Testis (tissue), 3 donors: ENCODE measurements around the gene ZSCAN5A. TPM values are rescaled to one million over a fixed set of nuclear protein-coding genes. Genes with fewer than 3 reads are reported as not detected.
"Not testable (repeated sequence)": the region's sequence is repeated elsewhere in the genome, so short reads cannot be mapped to it uniquely, and the experiment has no call there.

Experiments used
- DNase-seq: peaks from one replicate; pipeline ENCODE4 v3.0.0-alpha.2; 2019
- H3K27ac ChIP-seq, 2 donors: fragments of 200-600 bp; sonication (generic); one replicate each; pipeline ENCODE4 v1.5.1; 2019
- H3K27me3 ChIP-seq: fragments of 200-600 bp; sonication (generic); one replicate; pipeline ENCODE4 v1.5.1; 2019
- H3K36me3 ChIP-seq: fragments of 200-600 bp; sonication (generic); one replicate; pipeline ENCODE4 v1.5.1; 2017; ENCODE audit warnings: low read depth; ENCODE audit errors: missing control alignments
- H3K4me1 ChIP-seq: fragments of 200-600 bp; sonication (generic); one replicate; pipeline ENCODE4 v1.5.1; 2019
- H3K4me3 ChIP-seq, 2 donors: fragments of 200-600 bp; sonication (generic); one replicate each; pipeline ENCODE4 v1.5.1; 2017 to 2019
- H3K9me3 ChIP-seq: fragments of 200-600 bp; sonication (generic); one replicate; pipeline ENCODE4 v1.5.1; 2017
- POLR2A ChIP-seq: fragments of 450-650 bp; IDR thresholded peaks from one replicate; pipeline ENCODE4 v1.6.1; 2017; ENCODE audit warnings: antibody characterized with exemption, mild to moderate bottlenecking, moderate library complexity
- WGBS, 2 donors: methylation state at CpG; one replicate each; pipeline ENCODE4 v1.1.5; 2018; 5-methylcytosine and 5-hydroxymethylcytosine counted together
- intact Hi-C: fragments of 100-400 bp; cut with DNase I; formaldehyde crosslinking; loops from one replicate; pipeline ENCODE4 v1.15.1; 2023; ENCODE audit warnings: low total_unique reads
- polyA plus RNA-seq: library from polyadenylated mRNA; stranded (reverse); fragments of 350-450 nt; fragmentation: Illumina TruSeq; extraction: RNeasy Lipid Tissue Mini Kit (QIAGEN cat#74804); gene quantifications from one replicate; pipeline ENCODE4 v1.2.3, GENCODE V29; 2014; ENCODE audit warnings: low read depth, low replicate concordance; ENCODE audit not compliant: insufficient read depth
- total RNA-seq, 2 donors: library from RNA; depleted of rRNA; stranded (reverse); fragments of >200 nt; gene quantifications; one replicate each; pipeline ENCODE4 v1.2.3, GENCODE V29; 2016
- TF ChIP-seq, protein P1 (sequence below), 3 experiments: fragments of 450-650 bp in 2 of 3; fragments of 200-600 bp in 1 of 3; sonication (generic) in 1 of 3; IDR thresholded peaks; one replicate each; pipeline ENCODE4 v1.5.1; 2016 to 2019; ENCODE audit warnings: antibody characterized with exemption in 3 of 3, mild to moderate bottlenecking in 2 of 3, moderate library complexity in 1 of 3

Gene ZSCAN5A
- total and polyA plus RNA-seq, 3 donors from 2014 or later = 39.8 to 55.3 (median 50.6) TPM

DNA sequence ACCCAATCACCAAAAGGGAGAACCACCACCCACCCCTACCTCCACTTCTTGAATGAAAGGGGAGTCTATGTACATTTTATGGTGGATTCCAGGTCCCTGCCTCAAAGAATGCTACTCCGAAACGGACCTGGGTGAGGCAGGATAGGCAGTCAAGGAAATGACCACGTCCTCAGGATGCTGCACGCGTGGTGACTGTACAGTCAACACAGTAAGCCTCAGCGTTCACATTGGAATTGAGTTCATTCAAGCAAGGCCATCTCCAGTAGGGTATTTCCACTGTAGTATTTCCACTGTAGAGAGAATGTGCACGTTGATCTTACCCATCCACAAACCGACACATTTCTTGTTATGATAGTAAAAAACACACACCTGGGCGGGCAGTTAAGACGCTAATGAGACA lies 95.7 kb downstream of the ZSCAN5A start:
- H3K36me3 ChIP-seq = no peaks in the 10 kb centered on the region
- no peaks in the 10 kb centered on the region for H3K9me3 ChIP-seq
- TF ChIP-seq POLR2A = no peak
- TF ChIP-seq, protein P1, sequence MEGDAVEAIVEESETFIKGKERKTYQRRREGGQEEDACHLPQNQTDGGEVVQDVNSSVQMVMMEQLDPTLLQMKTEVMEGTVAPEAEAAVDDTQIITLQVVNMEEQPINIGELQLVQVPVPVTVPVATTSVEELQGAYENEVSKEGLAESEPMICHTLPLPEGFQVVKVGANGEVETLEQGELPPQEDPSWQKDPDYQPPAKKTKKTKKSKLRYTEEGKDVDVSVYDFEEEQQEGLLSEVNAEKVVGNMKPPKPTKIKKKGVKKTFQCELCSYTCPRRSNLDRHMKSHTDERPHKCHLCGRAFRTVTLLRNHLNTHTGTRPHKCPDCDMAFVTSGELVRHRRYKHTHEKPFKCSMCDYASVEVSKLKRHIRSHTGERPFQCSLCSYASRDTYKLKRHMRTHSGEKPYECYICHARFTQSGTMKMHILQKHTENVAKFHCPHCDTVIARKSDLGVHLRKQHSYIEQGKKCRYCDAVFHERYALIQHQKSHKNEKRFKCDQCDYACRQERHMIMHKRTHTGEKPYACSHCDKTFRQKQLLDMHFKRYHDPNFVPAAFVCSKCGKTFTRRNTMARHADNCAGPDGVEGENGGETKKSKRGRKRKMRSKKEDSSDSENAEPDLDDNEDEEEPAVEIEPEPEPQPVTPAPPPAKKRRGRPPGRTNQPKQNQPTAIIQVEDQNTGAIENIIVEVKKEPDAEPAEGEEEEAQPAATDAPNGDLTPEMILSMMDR (IDR thresholded peaks at IDR 0.05) = no peak
- intact Hi-C loops = no loop called here
- no peaks in the 10 kb centered on the region for H3K27me3 ChIP-seq
- DNase-seq = no peak
- no peak overlapping the region for H3K27ac ChIP-seq
- no peaks in the 10 kb centered on the region for H3K4me1 ChIP-seq
- WGBS, 2 donors = 91% methylated on average over 10 of the region's 10 CpGs
- no peak overlapping the region for H3K4me3 ChIP-seq

DNA sequence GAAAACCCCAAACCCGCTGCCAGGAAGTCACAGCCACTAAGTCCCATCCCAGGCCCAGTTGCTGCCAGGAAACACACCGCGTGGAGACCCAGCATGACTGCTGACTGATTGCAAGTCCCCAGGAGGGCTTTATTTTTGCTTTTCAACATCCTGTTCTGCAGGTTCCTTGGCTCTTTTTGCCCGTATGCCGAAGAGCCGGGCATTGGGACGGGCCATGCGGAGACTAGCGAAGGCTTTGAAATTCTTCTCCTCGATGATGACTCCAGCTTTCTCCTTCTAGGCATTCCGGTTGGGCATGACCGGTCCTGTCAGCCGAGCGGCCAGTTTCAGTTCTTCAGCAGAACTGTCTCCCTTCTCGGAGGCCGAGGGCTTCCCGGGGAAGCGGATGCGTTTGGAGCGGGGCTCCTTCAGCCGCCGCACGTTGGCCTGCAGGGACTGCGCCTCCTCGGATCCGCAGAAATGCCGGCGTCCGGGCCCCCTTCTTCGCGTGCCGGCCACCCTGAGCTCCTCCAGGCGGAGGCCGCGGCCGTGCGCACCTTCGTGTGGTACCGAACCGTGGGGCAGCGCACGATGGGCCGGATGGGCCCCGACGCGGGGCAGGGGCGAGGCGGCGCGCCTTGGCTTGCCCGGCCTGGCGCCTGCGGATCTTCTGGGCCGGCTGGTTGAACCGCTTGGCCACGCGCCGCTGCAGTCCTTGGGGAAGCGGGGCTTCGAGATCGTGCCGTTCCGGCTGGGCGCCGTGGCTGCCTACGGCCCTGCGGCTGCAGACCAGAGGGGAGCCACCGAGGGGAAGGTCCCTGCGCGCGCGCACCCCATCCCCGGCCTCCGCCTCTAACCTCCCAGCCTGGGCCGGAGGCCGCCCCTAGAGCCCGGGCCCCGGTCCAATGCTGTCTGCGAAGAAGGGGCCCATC lies 97.3 kb downstream of the ZSCAN5A start:
- Histone ChIP-seq H3K27ac (no peak overlapping the region), H3K9me3 (no peaks in the 10 kb centered on the region), H3K4me1 (no peaks in the 10 kb centered on the region), H3K4me3 (peak overlapping the region; percentile 32 to 40), H3K27me3 (no peaks in the 10 kb centered on the region), H3K36me3 (no peaks in the 10 kb centered on the region)
- WGBS, 2 donors = 9 to 15% methylated on average over 24 to 55 of the region's 79 CpGs
- peak; percentile 22 for DNase-seq
- intact Hi-C loops = no loop called here
- TF ChIP-seq, protein P1 (IDR thresholded peaks at IDR 0.05) = no peak
- no peak for TF ChIP-seq POLR2A

- Histone ChIP-seq H3K9me3 (no peaks in the 10 kb centered on the region), H3K36me3 (no peaks in the 10 kb centered on the region), H3K4me1 (no peaks in the 10 kb centered on the region), H3K27ac (no peak overlapping the region), H3K27me3 (no peaks in the 10 kb centered on the region), H3K4me3 (no peak overlapping the region)
- intact Hi-C loops = no loop called here
- WGBS, 2 donors = 65 to 71% methylated on average over 4 of the region's 4 CpGs
- no peak for TF ChIP-seq POLR2A
- TF ChIP-seq, protein P1 (IDR thresholded peaks at IDR 0.05) = no peak
- DNase-seq = no peak
These were observed 102.9 kb downstream of the ZSCAN5A start for GRCh38 chr19:56211718-56212117.

DNA sequence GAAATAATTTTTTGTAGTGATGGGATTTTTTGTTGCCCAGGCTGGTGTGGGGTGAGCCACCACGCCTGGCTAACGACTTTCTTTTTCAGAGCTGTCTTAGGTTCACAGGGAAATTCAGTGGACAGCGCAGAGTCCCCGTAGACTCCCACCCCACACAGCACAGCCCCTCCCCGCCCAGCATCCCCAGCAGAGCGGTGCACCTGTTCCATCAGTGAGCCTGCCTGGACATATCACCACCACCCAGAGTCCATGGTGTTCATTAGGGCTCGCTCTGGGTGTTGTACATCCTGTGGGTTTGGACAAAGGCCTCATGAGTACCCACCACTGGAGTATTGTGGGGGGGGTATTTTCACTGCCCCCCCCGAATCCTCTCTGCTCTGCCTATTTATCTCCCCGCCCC lies 104.6 kb downstream of the ZSCAN5A start:
- H3K36me3 ChIP-seq, H3K4me1 ChIP-seq, H3K27ac ChIP-seq, H3K4me3 ChIP-seq, DNase-seq, H3K9me3 ChIP-seq, H3K27me3 ChIP-seq, intact Hi-C loops: not testable (repeated sequence)
- 90 to 94% methylated on average over 9 of the region's 9 CpGs for WGBS, 2 donors

GRCh38 chr19:56209091-56209490 lies 105.5 kb downstream of the ZSCAN5A start:
- no peaks in the 10 kb centered on the region for H3K4me1 ChIP-seq
- no peaks in the 10 kb centered on the region for H3K36me3 ChIP-seq
- TF ChIP-seq, protein P1 (IDR thresholded peaks at IDR 0.05) = no peak
- TF ChIP-seq POLR2A = no peak
- intact Hi-C loops = no loop called here
- no peak for DNase-seq
- WGBS, 2 donors = 70 to 81% methylated on average over 12 of the region's 12 CpGs
- H3K4me3 ChIP-seq = no peak overlapping the region
- H3K27ac ChIP-seq = no peak overlapping the region
- no peaks in the 10 kb centered on the region for H3K9me3 ChIP-seq
- H3K27me3 ChIP-seq = no peaks in the 10 kb centered on the region

DNA sequence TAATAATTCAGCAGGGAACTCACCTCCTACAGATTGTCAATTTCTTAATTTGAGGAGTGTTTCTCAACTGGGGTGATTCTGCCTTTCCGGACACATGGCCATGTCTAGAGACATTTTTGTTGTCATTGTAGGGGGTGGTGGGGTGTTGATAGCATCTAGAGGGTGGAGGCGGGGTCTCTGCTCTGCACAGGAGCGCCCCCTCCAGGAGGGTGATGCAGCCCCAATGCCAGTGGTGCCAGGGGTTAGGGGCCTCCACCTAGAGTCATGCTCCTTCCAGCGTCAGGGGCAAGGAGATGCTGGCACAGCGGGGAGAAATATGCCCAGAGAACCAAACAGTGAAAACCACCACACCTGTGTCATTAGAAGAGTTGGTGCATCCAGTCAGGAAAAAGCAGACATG lies 107.1 kb downstream of the ZSCAN5A start:
- H3K9me3 ChIP-seq, H3K27ac ChIP-seq, H3K36me3 ChIP-seq, intact Hi-C loops, H3K27me3 ChIP-seq, DNase-seq, H3K4me3 ChIP-seq, H3K4me1 ChIP-seq: not testable (repeated sequence)
- 72 to 85% methylated on average over 5 of the region's 5 CpGs for WGBS, 2 donors
